Osteoblast (primary cell): ENCODE results near the gene CACHD1. TPM values are rescaled to one million over a fixed set of nuclear protein-coding genes. Genes with fewer than 3 reads are reported as not detected.

ENCODE experiments used
- DNase-seq: peaks from one replicate; pipeline ENCODE4 v3.0.0; 2011; ENCODE audit warnings: low spot score, mixed read lengths; ENCODE audit not compliant: insufficient read length; ENCODE audit errors: missing footprints
- H2AFZ ChIP-seq: 2 replicates; pipeline ENCODE4 v1.6.0; 2011; ENCODE audit warnings: mild to moderate bottlenecking, low read length
- H3K27ac ChIP-seq: 2 replicates; pipeline ENCODE4 v1.5.1; 2011; ENCODE audit warnings: mild to moderate bottlenecking, low read depth, low read length, moderate library complexity
- H3K27me3 ChIP-seq: 2 replicates; pipeline ENCODE4 v1.6.0; 2012; ENCODE audit warnings: mild to moderate bottlenecking, control low read depth, inconsistent platforms, low read length, moderate library complexity; ENCODE audit not compliant: insufficient read depth
- H3K36me3 ChIP-seq: 2 replicates; pipeline ENCODE4 v1.5.1; 2011; ENCODE audit warnings: mild to moderate bottlenecking, low read length, control low read depth, moderate library complexity; ENCODE audit not compliant: insufficient read depth
- H3K4me1 ChIP-seq: 2 replicates; pipeline ENCODE4 v1.5.1; 2011; ENCODE audit warnings: mild to moderate bottlenecking, low read length, control low read depth, moderate library complexity; ENCODE audit not compliant: insufficient read depth
- H3K4me2 ChIP-seq: 2 replicates; pipeline ENCODE4 v1.6.0; 2011; ENCODE audit warnings: mild to moderate bottlenecking, low read length; ENCODE audit not compliant: insufficient read depth
- H3K4me3 ChIP-seq: fragments of 200-600 bp; sonication (generic); 3 replicates; pipeline ENCODE4 v1.5.1; 2012; ENCODE audit warnings: mild to moderate bottlenecking, low read length, inconsistent platforms; ENCODE audit not compliant: insufficient read depth
- H3K79me2 ChIP-seq: 2 replicates; pipeline ENCODE4 v1.6.0; 2012; ENCODE audit warnings: mild to moderate bottlenecking, low read length, control low read depth, inconsistent platforms; ENCODE audit not compliant: insufficient read depth
- H3K9me3 ChIP-seq: 2 replicates; pipeline ENCODE4 v1.5.1; 2011; ENCODE audit warnings: low read depth, low read length, control low read depth
- H4K20me1 ChIP-seq: 2 replicates; pipeline ENCODE4 v1.6.0; 2012; ENCODE audit warnings: mild to moderate bottlenecking, low read length, control low read depth; ENCODE audit not compliant: insufficient read depth
- CTCF ChIP-seq: IDR thresholded peaks from 2 replicates; pipeline ENCODE4 v1.5.1; 2011; ENCODE audit warnings: mild to moderate bottlenecking, low read depth, low read length, moderate library complexity; ENCODE audit errors: extremely low read depth
- total RNA-seq: library from RNA; depleted of rRNA; stranded (reverse); fragments of >200 nt; gene quantifications from 2 replicates; pipeline ENCODE4 v1.2.3, GENCODE V29; 2012

The CACHD1 gene
- total RNA-seq, 1 donor = 5.1 TPM

GRCh38 chr1:64425521-64425920 is 44.4 kb upstream of the CACHD1 start:
- no peak overlapping the region for H2AFZ ChIP-seq
- no peaks in the 10 kb centered on the region for H3K79me2 ChIP-seq
- H3K36me3 ChIP-seq = no peaks in the 10 kb centered on the region
- H3K4me3 ChIP-seq = no peak overlapping the region
- no peak overlapping the region for H3K27ac ChIP-seq
- H3K4me2 ChIP-seq = no peak overlapping the region
- H3K4me1 ChIP-seq = no peaks in the 10 kb centered on the region
- no peaks in the 10 kb centered on the region for H4K20me1 ChIP-seq
- no peaks in the 10 kb centered on the region for H3K9me3 ChIP-seq
- H3K27me3 ChIP-seq = no peaks in the 10 kb centered on the region
- TF ChIP-seq CTCF = no peak
- DNase-seq = no peak

GRCh38 chr1:64426681-64427080 is 43.2 kb upstream of the CACHD1 start:
- H2AFZ ChIP-seq = no peak overlapping the region
- H3K4me3 ChIP-seq = no peak overlapping the region
- H3K9me3 ChIP-seq = no peaks in the 10 kb centered on the region
- H3K36me3 ChIP-seq = no peaks in the 10 kb centered on the region
- no peak overlapping the region for H3K4me2 ChIP-seq
- no peak for TF ChIP-seq CTCF
- H3K27ac ChIP-seq = no peak overlapping the region
- DNase-seq = no peak
- H4K20me1 ChIP-seq = no peaks in the 10 kb centered on the region
- no peaks in the 10 kb centered on the region for H3K27me3 ChIP-seq
- H3K4me1 ChIP-seq = no peaks in the 10 kb centered on the region
- H3K79me2 ChIP-seq = no peaks in the 10 kb centered on the region

- Histone ChIP-seq H3K4me3 (no peak overlapping the region), H2AFZ (no peak overlapping the region), H3K4me1 (no peaks in the 10 kb centered on the region), H4K20me1 (no peaks in the 10 kb centered on the region), H3K9me3 (no peaks in the 10 kb centered on the region), H3K79me2 (no peaks in the 10 kb centered on the region), H3K27ac (no peak overlapping the region), H3K27me3 (no peaks in the 10 kb centered on the region), H3K36me3 (no peaks in the 10 kb centered on the region), H3K4me2 (no peak overlapping the region)
- TF ChIP-seq CTCF = no peak
- no peak for DNase-seq
Measured at GRCh38 chr1:64427879-64428278, 42.0 kb upstream of the CACHD1 start.

GRCh38 chr1:64433308-64433707 is 36.6 kb upstream of the CACHD1 start:
- DNase-seq = no peak
- H3K36me3 ChIP-seq = no peaks in the 10 kb centered on the region
- no peak overlapping the region for H3K4me2 ChIP-seq
- no peak overlapping the region for H3K4me3 ChIP-seq
- no peak overlapping the region for H3K27ac ChIP-seq
- peaks cover 4% of the 10 kb centered on the region for H3K27me3 ChIP-seq
- H3K79me2 ChIP-seq = no peaks in the 10 kb centered on the region
- TF ChIP-seq CTCF = no peak
- H2AFZ ChIP-seq = no peak overlapping the region
- H4K20me1 ChIP-seq = no peaks in the 10 kb centered on the region
- H3K9me3 ChIP-seq = no peaks in the 10 kb centered on the region
- no peaks in the 10 kb centered on the region for H3K4me1 ChIP-seq
